HEK293 (cell line): ENCODE results near the gene PRUNE2.
A peak's percentile ranks its signal among the peaks of the same experiment; 100 is the strongest.

Experiments
- CTCF ChIA-PET: fragments of 350-600 bp; formaldehyde crosslinking; extraction: SDS; loops from one replicate; lab custom pipeline; 2021; ENCODE audit warnings: antibody characterized with exemption; lab: Yijun Ruan, JAX
- POLR2A ChIA-PET: fragments of 300-600 bp; formaldehyde crosslinking; extraction: SDS; loops from one replicate; lab custom pipeline; 2020; ENCODE audit warnings: antibody characterized with exemption, inconsistent platforms; lab: Yijun Ruan, JAX
- H3K27ac ChIP-seq: fragments of 200-500 bp; sonication (Bioruptor generic); 2 replicates; pipeline ENCODE4 v1.5.1; 2014; ENCODE audit warnings: low read depth, low read length, control low read depth, inconsistent platforms; ENCODE audit errors: extremely low read depth
- H3K36me3 ChIP-seq, 2 experiments: fragments of 200-500 bp in 1 of 2; sonication (Bioruptor generic) in 1 of 2; 1 replicate in 1 of 2; 2 replicates in 1 of 2; pipeline ENCODE4 v1.5.1; 2014 to 2017; ENCODE audit warnings: inconsistent platforms in 2 of 2, low read length in 2 of 2; ENCODE audit not compliant: control insufficient read depth in 2 of 2, insufficient read depth in 1 of 2
- H3K4me1 ChIP-seq: fragments of 200-500 bp; sonication (Bioruptor generic); 2 replicates; pipeline ENCODE4 v1.5.1; 2014; ENCODE audit warnings: mild to moderate bottlenecking, low read length, inconsistent platforms; ENCODE audit not compliant: control insufficient read depth, insufficient read depth
- H3K4me3 ChIP-seq: 2 replicates; pipeline ENCODE4 v1.5.1; 2011; ENCODE audit warnings: low read depth, mild to moderate bottlenecking, control low read depth, low read length, moderate library complexity
- H3K9me3 ChIP-seq: fragments of 200-500 bp; sonication (Bioruptor generic); 2 replicates; pipeline ENCODE4 v1.5.1; 2014; ENCODE audit warnings: low read depth, low read length, inconsistent platforms; ENCODE audit not compliant: control insufficient read depth, insufficient read depth
- GLI2 ChIP-seq: fragments of 450-650 bp; formaldehyde crosslinking; IDR thresholded peaks from 2 replicates; pipeline ENCODE4; 2017; ENCODE audit warnings: missing biosample characterization, missing genetic modification characterization, low read depth, borderline replicate concordance
- GLIS1 ChIP-seq: fragments of 450-650 bp; formaldehyde crosslinking; IDR thresholded peaks from 2 replicates; pipeline ENCODE4 v1.5.1; 2016; ENCODE audit warnings: missing biosample characterization, missing genetic modification characterization
- GLIS2 ChIP-seq: fragments of 450-650 bp; formaldehyde crosslinking; IDR thresholded peaks from 2 replicates; pipeline ENCODE4 v1.5.1; 2016; ENCODE audit warnings: missing biosample characterization, missing genetic modification characterization
- KLF1 ChIP-seq: fragments of 450-650 bp; formaldehyde crosslinking; IDR thresholded peaks from 2 replicates; pipeline ENCODE4 v1.5.1; 2016; ENCODE audit warnings: missing biosample characterization, missing genetic modification characterization
- MZF1 ChIP-seq: fragments of 450-650 bp; formaldehyde crosslinking; IDR thresholded peaks from 2 replicates; pipeline ENCODE4 v1.5.1; 2017; ENCODE audit warnings: missing biosample characterization, missing genetic modification characterization, borderline replicate concordance
- SP2 ChIP-seq: fragments of 450-650 bp; formaldehyde crosslinking; IDR thresholded peaks from 2 replicates; pipeline ENCODE4 v1.5.1; 2016; ENCODE audit warnings: missing biosample characterization, missing genetic modification characterization
- ZBTB20 ChIP-seq: fragments of 450-650 bp; formaldehyde crosslinking; IDR thresholded peaks from 2 replicates; pipeline ENCODE4 v1.5.1; 2016; ENCODE audit warnings: missing biosample characterization, missing genetic modification characterization
- ZFHX2 ChIP-seq: fragments of 450-650 bp; formaldehyde crosslinking; conservative IDR thresholded peaks from 2 replicates; pipeline ENCODE4 v1.5.1; 2016; ENCODE audit warnings: missing biosample characterization, missing genetic modification characterization
- ZIC2 ChIP-seq: fragments of 450-650 bp; formaldehyde crosslinking; IDR thresholded peaks from 2 replicates; pipeline ENCODE4 v1.5.1; 2016; ENCODE audit warnings: missing biosample characterization, missing genetic modification characterization
- ZNF138 ChIP-seq: fragments of 450-650 bp; formaldehyde crosslinking; IDR thresholded peaks from 2 replicates; pipeline ENCODE4 v1.5.1; 2016; ENCODE audit warnings: missing biosample characterization, missing genetic modification characterization, borderline replicate concordance
- ZNF157 ChIP-seq: fragments of 450-650 bp; formaldehyde crosslinking; IDR thresholded peaks from 2 replicates; pipeline ENCODE4 v1.5.1; 2016; ENCODE audit warnings: missing biosample characterization, missing genetic modification characterization
- ZNF335 ChIP-seq: fragments of 450-650 bp; formaldehyde crosslinking; conservative IDR thresholded peaks from 2 replicates; pipeline ENCODE4 v1.5.1; 2016; ENCODE audit warnings: missing biosample characterization, missing genetic modification characterization
- ZNF391 ChIP-seq: fragments of 450-650 bp; formaldehyde crosslinking; IDR thresholded peaks from 2 replicates; pipeline ENCODE4 v1.5.1; 2016; ENCODE audit warnings: low read depth, missing biosample characterization, missing genetic modification characterization, borderline replicate concordance
- ZNF558 ChIP-seq: fragments of 450-650 bp; formaldehyde crosslinking; IDR thresholded peaks from 2 replicates; pipeline ENCODE4 v1.5.1; 2016; ENCODE audit warnings: missing biosample characterization, missing genetic modification characterization
- ZNF571 ChIP-seq: fragments of 450-650 bp; formaldehyde crosslinking; IDR thresholded peaks from 2 replicates; pipeline ENCODE4 v1.5.0; 2017; ENCODE audit warnings: missing biosample characterization, missing genetic modification characterization
- ZNF585B ChIP-seq: fragments of 450-650 bp; formaldehyde crosslinking; IDR thresholded peaks from 2 replicates; pipeline ENCODE4 v1.5.1; 2016; ENCODE audit warnings: missing biosample characterization, missing genetic modification characterization
- ZNF626 ChIP-seq: fragments of 450-650 bp; sonication (Bioruptor Pico); formaldehyde crosslinking; IDR thresholded peaks from 2 replicates; pipeline ENCODE4 v1.5.1; 2018; ENCODE audit warnings: missing biosample characterization, missing genetic modification characterization, inconsistent platforms
- ZNF670 ChIP-seq: fragments of 450-650 bp; formaldehyde crosslinking; IDR thresholded peaks from 2 replicates; pipeline ENCODE4 v1.5.1; 2016; ENCODE audit warnings: missing biosample characterization, missing genetic modification characterization, low read depth
- ZNF677 ChIP-seq: fragments of 450-650 bp; IDR thresholded peaks from 2 replicates; pipeline ENCODE4 v1.5.0; 2018; ENCODE audit warnings: missing biosample characterization, mild to moderate bottlenecking, missing genetic modification characterization, moderate library complexity
- ZNF747 ChIP-seq: fragments of 450-650 bp; formaldehyde crosslinking; IDR thresholded peaks from 2 replicates; pipeline ENCODE4 v1.5.1; 2016; ENCODE audit warnings: missing biosample characterization, missing genetic modification characterization
- ZSCAN16 ChIP-seq: fragments of 450-650 bp; formaldehyde crosslinking; IDR thresholded peaks from 2 replicates; pipeline ENCODE4 v1.5.1; 2016; ENCODE audit warnings: missing biosample characterization, missing genetic modification characterization
- TF ChIP-seq, protein P1 (sequence below): fragments of 450-650 bp; formaldehyde crosslinking; IDR thresholded peaks from 2 replicates; pipeline ENCODE4 v1.5.1; 2017; ENCODE audit warnings: missing biosample characterization, missing genetic modification characterization
- TF ChIP-seq, protein P2 (sequence below): fragments of 450-650 bp; formaldehyde crosslinking; IDR thresholded peaks from 2 replicates; pipeline ENCODE4 v1.5.1; 2016; ENCODE audit warnings: missing biosample characterization, missing genetic modification characterization
- TF ChIP-seq, protein P3 (sequence below): fragments of 450-650 bp; formaldehyde crosslinking; IDR thresholded peaks from 2 replicates; pipeline ENCODE4 v1.5.1; 2016; ENCODE audit warnings: missing biosample characterization, missing genetic modification characterization
- TF ChIP-seq, protein P4 (sequence below): fragments of 450-650 bp; formaldehyde crosslinking; IDR thresholded peaks from 2 replicates; pipeline ENCODE4 v1.5.1; 2016; ENCODE audit warnings: missing biosample characterization, missing genetic modification characterization
- TF ChIP-seq, protein P5 (sequence below): fragments of 450-650 bp; formaldehyde crosslinking; IDR thresholded peaks from 2 replicates; pipeline ENCODE4 v1.5.1; 2017; ENCODE audit warnings: missing biosample characterization, missing genetic modification characterization
- TF ChIP-seq, protein P6 (sequence below): fragments of 450-650 bp; formaldehyde crosslinking; IDR thresholded peaks from 2 replicates; pipeline ENCODE4 v1.5.1; 2017; ENCODE audit warnings: missing biosample characterization, missing genetic modification characterization

PRUNE2 gene

DNA sequence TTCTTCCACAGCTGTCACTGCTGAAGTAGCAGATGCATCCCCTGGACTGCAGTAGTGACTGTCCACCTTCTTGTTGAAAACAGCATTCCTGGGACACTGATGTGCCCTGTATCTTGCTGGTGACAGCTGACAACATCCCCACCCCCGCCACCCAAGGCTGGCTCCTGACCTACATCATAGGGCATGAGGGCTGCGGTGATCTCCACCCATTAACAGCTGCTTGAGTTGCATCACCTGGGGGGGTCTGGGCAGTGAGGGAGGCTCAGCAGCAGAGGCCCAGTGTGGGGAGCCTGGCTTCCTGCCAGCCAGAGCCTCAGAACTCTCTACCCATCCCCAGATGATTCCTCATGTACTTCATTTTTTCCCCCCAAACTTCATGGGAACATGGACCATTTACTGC, 4.1 kb downstream of the PRUNE2 start (continued):
- TF ChIP-seq, protein P1, sequence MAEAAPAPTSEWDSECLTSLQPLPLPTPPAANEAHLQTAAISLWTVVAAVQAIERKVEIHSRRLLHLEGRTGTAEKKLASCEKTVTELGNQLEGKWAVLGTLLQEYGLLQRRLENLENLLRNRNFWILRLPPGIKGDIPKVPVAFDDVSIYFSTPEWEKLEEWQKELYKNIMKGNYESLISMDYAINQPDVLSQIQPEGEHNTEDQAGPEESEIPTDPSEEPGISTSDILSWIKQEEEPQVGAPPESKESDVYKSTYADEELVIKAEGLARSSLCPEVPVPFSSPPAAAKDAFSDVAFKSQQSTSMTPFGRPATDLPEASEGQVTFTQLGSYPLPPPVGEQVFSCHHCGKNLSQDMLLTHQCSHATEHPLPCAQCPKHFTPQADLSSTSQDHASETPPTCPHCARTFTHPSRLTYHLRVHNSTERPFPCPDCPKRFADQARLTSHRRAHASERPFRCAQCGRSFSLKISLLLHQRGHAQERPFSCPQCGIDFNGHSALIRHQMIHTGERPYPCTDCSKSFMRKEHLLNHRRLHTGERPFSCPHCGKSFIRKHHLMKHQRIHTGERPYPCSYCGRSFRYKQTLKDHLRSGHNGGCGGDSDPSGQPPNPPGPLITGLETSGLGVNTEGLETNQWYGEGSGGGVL (tag by site-specific recombination) = peak; percentile 75
- TF ChIP-seq ZIC2 (tag by site-specific recombination) (no peak), ZSCAN16 (tag by site-specific recombination) (no peak), GLIS1 (peak; percentile 39; the same call in 1 of the 2 replicates), ZNF585B (tag by site-specific recombination) (no peak), GLIS2 (tag by site-specific recombination) (no peak), SP2 (tag by site-specific recombination) (no peak), ZNF626 (tag by site-specific recombination) (no peak), ZNF138 (tag by site-specific recombination) (no peak), ZBTB20 (tag by site-specific recombination) (no peak), ZNF558 (tag by site-specific recombination) (no peak), GLI2 (tag by site-specific recombination) (no peak), ZNF157 (tag by site-specific recombination) (no peak), KLF1 (tag by site-specific recombination) (0 out of 2 replicates have a peak, but pooled peaks have one; percentile 22), ZFHX2 (no peak), ZNF571 (tag by site-specific recombination) (no peak), ZNF670 (tag by site-specific recombination) (no peak), MZF1 (tag by site-specific recombination) (no peak), ZNF747 (tag by site-specific recombination) (no peak)
- TF ChIP-seq, protein P2, sequence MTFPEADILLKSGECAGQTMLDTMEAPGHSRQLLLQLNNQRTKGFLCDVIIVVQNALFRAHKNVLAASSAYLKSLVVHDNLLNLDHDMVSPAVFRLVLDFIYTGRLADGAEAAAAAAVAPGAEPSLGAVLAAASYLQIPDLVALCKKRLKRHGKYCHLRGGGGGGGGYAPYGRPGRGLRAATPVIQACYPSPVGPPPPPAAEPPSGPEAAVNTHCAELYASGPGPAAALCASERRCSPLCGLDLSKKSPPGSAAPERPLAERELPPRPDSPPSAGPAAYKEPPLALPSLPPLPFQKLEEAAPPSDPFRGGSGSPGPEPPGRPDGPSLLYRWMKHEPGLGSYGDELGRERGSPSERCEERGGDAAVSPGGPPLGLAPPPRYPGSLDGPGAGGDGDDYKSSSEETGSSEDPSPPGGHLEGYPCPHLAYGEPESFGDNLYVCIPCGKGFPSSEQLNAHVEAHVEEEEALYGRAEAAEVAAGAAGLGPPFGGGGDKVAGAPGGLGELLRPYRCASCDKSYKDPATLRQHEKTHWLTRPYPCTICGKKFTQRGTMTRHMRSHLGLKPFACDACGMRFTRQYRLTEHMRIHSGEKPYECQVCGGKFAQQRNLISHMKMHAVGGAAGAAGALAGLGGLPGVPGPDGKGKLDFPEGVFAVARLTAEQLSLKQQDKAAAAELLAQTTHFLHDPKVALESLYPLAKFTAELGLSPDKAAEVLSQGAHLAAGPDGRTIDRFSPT (tag by site-specific recombination) = no peak
- TF ChIP-seq, all 188 proteins: peak for 3

DNA sequence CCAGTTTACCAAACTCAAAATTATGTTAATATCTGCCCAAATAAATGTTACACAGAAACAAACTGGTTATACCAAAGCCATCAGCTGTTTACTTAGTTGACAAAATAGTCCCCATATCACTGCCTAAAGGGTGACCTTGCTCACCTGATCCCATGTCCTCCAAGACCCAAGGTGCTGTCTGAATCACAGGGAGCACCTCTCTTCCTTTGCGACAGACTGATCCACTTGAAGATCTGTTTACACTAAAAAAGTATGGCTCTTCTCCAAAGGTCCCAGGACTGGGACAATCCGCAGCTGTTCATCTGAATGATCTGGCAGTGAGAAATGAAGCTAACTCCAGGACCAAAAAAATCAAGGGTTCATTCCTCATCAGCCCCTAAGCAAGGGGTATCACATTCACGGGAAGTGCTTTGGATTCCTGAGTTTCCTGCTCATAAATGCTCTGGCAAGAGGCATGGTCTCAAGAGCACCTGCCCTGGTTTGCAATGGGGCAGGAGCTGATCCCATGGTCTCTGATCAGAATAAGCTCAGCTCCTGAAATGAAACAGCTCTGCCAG, 5.0 kb downstream of the PRUNE2 start:
- no peaks in the 10 kb centered on the region for H3K4me1 ChIP-seq
- no peaks in the 10 kb centered on the region for H3K9me3 ChIP-seq
- POLR2A ChIA-PET = no interaction called here
- no peaks in the 10 kb centered on the region for H3K36me3 ChIP-seq
- no peak overlapping the region for H3K4me3 ChIP-seq
- no peak overlapping the region for H3K27ac ChIP-seq
- CTCF ChIA-PET = interaction anchor here (0.5 to 1.0 kb wide), 2 partner anchors 91 to 114 kb away, joined by 3 read pairs; no protein-coding TSS in a partner anchor
- TF ChIP-seq, protein P3, sequence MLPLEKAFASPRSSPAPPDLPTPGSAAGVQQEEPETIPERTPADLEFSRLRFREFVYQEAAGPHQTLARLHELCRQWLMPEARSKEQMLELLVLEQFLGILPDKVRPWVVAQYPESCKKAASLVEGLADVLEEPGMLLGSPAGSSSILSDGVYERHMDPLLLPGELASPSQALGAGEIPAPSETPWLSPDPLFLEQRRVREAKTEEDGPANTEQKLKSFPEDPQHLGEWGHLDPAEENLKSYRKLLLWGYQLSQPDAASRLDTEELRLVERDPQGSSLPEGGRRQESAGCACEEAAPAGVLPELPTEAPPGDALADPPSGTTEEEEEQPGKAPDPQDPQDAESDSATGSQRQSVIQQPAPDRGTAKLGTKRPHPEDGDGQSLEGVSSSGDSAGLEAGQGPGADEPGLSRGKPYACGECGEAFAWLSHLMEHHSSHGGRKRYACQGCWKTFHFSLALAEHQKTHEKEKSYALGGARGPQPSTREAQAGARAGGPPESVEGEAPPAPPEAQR = no peak
- TF ChIP-seq ZNF677 (tag by site-specific recombination) (no peak), ZNF391 (tag by site-specific recombination) (no peak), GLIS1 (no peak), ZIC2 (tag by site-specific recombination) (no peak), ZNF335 (tag by site-specific recombination) (no peak)
- TF ChIP-seq, protein P4, sequence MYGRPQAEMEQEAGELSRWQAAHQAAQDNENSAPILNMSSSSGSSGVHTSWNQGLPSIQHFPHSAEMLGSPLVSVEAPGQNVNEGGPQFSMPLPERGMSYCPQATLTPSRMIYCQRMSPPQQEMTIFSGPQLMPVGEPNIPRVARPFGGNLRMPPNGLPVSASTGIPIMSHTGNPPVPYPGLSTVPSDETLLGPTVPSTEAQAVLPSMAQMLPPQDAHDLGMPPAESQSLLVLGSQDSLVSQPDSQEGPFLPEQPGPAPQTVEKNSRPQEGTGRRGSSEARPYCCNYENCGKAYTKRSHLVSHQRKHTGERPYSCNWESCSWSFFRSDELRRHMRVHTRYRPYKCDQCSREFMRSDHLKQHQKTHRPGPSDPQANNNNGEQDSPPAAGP (tag by site-specific recombination) = no peak
- TF ChIP-seq, protein P5, sequence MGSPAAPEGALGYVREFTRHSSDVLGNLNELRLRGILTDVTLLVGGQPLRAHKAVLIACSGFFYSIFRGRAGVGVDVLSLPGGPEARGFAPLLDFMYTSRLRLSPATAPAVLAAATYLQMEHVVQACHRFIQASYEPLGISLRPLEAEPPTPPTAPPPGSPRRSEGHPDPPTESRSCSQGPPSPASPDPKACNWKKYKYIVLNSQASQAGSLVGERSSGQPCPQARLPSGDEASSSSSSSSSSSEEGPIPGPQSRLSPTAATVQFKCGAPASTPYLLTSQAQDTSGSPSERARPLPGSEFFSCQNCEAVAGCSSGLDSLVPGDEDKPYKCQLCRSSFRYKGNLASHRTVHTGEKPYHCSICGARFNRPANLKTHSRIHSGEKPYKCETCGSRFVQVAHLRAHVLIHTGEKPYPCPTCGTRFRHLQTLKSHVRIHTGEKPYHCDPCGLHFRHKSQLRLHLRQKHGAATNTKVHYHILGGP (tag by site-specific recombination) = no peak
- TF ChIP-seq, protein P6, sequence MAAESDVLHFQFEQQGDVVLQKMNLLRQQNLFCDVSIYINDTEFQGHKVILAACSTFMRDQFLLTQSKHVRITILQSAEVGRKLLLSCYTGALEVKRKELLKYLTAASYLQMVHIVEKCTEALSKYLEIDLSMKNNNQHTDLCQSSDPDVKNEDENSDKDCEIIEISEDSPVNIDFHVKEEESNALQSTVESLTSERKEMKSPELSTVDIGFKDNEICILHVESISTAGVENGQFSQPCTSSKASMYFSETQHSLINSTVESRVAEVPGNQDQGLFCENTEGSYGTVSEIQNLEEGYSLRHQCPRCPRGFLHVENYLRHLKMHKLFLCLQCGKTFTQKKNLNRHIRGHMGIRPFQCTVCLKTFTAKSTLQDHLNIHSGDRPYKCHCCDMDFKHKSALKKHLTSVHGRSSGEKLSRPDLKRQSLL (tag by site-specific recombination) = no peak
